GM12873 (cell line): ENCODE measurements around the gene SCRG1.

Experiments used
- CTCF ChIP-seq: IDR thresholded peaks from 2 replicates; pipeline ENCODE4 v1.5.1; 2012; ENCODE audit warnings: low read depth, mild to moderate bottlenecking, moderate library complexity, low read length, control low read depth; ENCODE audit not compliant: insufficient read depth; ENCODE audit errors: missing control alignments

The SCRG1 gene

GRCh38 chr4:173362666-173363065 lies 36.2 kb downstream of the SCRG1 start:
- no peak for TF ChIP-seq CTCF

DNA sequence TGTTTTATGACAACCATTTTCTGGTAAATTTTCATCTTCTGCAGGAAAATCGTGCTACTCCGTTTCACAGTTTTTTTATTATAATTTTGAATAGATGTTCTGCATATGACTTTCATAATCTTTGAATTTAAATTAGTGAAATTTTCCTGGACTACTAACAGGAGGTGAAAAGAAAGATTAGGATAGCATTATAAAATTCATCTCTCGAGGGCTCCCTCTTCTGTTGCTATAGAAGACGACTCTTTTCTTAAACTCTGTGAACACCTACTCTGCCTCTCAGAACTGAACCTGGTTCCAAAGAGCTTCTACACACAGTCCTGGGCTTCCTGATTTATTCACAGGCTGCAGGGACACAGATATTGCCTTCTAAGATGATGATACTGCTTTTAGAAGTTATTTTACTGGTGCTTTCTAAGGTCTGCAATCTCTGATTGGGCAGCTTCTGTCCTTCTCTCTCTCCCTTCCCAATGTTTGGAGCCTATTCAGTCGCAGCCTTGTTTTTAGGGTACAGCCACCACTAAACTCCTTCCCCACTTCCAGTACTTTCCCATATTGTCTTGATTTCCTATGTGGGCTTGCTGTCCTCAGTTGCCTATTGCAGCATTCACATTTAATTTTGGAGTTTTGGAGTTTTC lies 38.2 kb downstream of the SCRG1 start:
- peak; percentile 24 for TF ChIP-seq CTCF

GRCh38 chr4:173357939-173358338 lies 41.0 kb downstream of the SCRG1 start:
- no peak for TF ChIP-seq CTCF

DNA sequence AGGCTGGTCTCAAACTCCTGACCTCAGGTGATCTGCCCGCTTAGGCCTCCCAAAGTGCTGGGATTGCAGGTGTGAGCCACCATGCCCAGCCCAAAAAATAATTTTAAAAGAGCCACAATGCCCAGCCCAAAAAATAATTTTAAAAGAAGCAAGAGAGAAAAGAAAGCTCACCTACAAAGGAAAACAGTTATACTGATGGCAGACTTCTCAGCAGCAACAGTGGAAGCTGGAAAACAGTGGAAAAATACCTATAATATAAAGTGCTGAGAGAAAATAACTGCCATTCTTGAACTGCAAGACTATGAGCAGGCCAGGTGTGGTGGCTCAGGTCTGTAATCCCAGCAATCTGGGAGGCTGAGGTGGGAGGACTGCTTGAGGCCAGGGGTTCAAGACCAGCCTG lies 51.4 kb downstream of the SCRG1 start:
- no peak for TF ChIP-seq CTCF

DNA sequence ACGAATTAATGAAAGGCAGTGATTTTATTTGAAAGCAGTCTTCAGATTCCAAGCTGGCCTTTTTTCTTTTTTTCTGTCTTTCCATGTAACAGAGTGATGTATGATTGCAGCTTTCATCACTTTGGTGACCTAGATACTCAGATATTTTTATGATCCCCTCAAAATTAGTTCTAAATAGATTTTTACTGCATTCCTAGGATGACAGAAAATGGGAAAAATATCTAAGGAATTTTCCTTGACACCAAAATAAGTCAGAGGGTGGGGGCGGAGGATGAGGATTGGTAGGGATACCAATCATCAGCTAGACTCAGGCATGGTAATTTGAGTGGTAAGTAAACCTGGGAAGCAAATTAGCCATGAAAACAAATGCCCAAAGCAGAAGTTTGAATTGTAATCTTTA lies 52.8 kb downstream of the SCRG1 start:
- no peak for TF ChIP-seq CTCF

- TF ChIP-seq CTCF, result no peak
Measured at GRCh38 chr4:173345648-173346047, 53.3 kb downstream of the SCRG1 start.

GRCh38 chr4:173343832-173344397 lies 55.0 kb downstream of the SCRG1 start:
- no peak for TF ChIP-seq CTCF
